Large intestine (tissue), 3 donors: ENCODE data around the gene MCC. TPM values are rescaled to one million over a fixed set of nuclear protein-coding genes. Genes with fewer than 3 reads are reported as not detected.
A peak's percentile ranks its signal among the peaks of the same experiment; 100 is the strongest.

Experiments used
- DNase-seq, 2 donors: peaks; one replicate each; pipeline versions ENCODE4 v3.0.0 to v3.0.0-alpha.2; 2013
- H3K27ac ChIP-seq: one replicate; pipeline ENCODE4 v1.5.1; 2013; ENCODE audit warnings: low read length
- H3K27me3 ChIP-seq: 2 replicates; pipeline ENCODE4 v1.6.1; 2013; ENCODE audit warnings: low read length; ENCODE audit not compliant: control insufficient read depth, insufficient read depth
- H3K36me3 ChIP-seq: 2 replicates; pipeline ENCODE4 v1.6.1; 2013; ENCODE audit warnings: low read length; ENCODE audit not compliant: control insufficient read depth, insufficient read depth
- H3K4me1 ChIP-seq: one replicate; pipeline ENCODE4 v1.6.1; 2013; ENCODE audit warnings: low read length; ENCODE audit not compliant: control insufficient read depth, insufficient read depth
- H3K4me3 ChIP-seq: one replicate; pipeline ENCODE4 v1.5.1; 2013; ENCODE audit warnings: low read length
- H3K9me3 ChIP-seq: one replicate; pipeline ENCODE4 v1.6.1; 2013; ENCODE audit warnings: mild to moderate bottlenecking, low read depth, low read length, moderate library complexity; ENCODE audit not compliant: control insufficient read depth
- WGBS: methylation state at CpG from one replicate; pipeline ENCODE4 v1.1.5; 2013; ENCODE audit warnings: low lambda C conversion rate; ENCODE audit not compliant: insufficient coverage; 5-methylcytosine and 5-hydroxymethylcytosine counted together
- polyA plus RNA-seq: library from polyadenylated mRNA; unstranded; fragments of 120-200 nt; gene quantifications from one replicate; pipeline ENCODE4 v1.2.1, GENCODE V29; 2013

MCC gene
- polyA plus RNA-seq, 1 donor = 5.2 TPM

- Histone ChIP-seq H3K9me3 (no peaks in the 10 kb centered on the region), H3K27me3 (no peaks in the 10 kb centered on the region), H3K27ac (no peak overlapping the region), H3K4me1 (no peaks in the 10 kb centered on the region), H3K4me3 (no peak overlapping the region), H3K36me3 (peaks cover 15% of the 10 kb centered on the region)
- 100% methylated on average over 1 of the region's 2 CpGs for WGBS
- DNase-seq = peak; percentile 15 to 17
Measured at GRCh38 chr5:113017881-113018635, 470.2 kb downstream of the MCC start.

GRCh38 chr5:113005454-113005853, 482.8 kb downstream of the MCC start:
- 100% methylated on average over 1 of the region's 1 CpG for WGBS
- no peaks in the 10 kb centered on the region for H3K27me3 ChIP-seq
- no peak for DNase-seq
- no peaks in the 10 kb centered on the region for H3K9me3 ChIP-seq
- no peak overlapping the region for H3K4me3 ChIP-seq
- no peaks in the 10 kb centered on the region for H3K4me1 ChIP-seq
- H3K36me3 ChIP-seq = peaks cover 57% of the 10 kb centered on the region
- no peak overlapping the region for H3K27ac ChIP-seq

GRCh38 chr5:113003763-113004162, 484.5 kb downstream of the MCC start:
- DNase-seq = no peak
- H3K27ac ChIP-seq = no peak overlapping the region
- no peaks in the 10 kb centered on the region for H3K4me1 ChIP-seq
- WGBS = 75% methylated on average over 1 of the region's 3 CpGs
- H3K27me3 ChIP-seq = no peaks in the 10 kb centered on the region
- H3K36me3 ChIP-seq = peaks cover 54% of the 10 kb centered on the region
- H3K4me3 ChIP-seq = no peak overlapping the region
- H3K9me3 ChIP-seq = no peaks in the 10 kb centered on the region

GRCh38 chr5:113002423-113002822, 485.8 kb downstream of the MCC start:
- no peak for DNase-seq
- no peaks in the 10 kb centered on the region for H3K4me1 ChIP-seq
- H3K27me3 ChIP-seq = no peaks in the 10 kb centered on the region
- H3K27ac ChIP-seq = no peak overlapping the region
- no peak overlapping the region for H3K4me3 ChIP-seq
- H3K36me3 ChIP-seq = peaks cover 49% of the 10 kb centered on the region
- no CpG with 5 or more reads among the region's 5 CpGs for WGBS
- no peaks in the 10 kb centered on the region for H3K9me3 ChIP-seq

- WGBS = no CpG with 5 or more reads among the region's 2 CpGs
- no peak for DNase-seq
- Histone ChIP-seq H3K4me3 (no peak overlapping the region), H3K27me3 (no peaks in the 10 kb centered on the region), H3K4me1 (no peaks in the 10 kb centered on the region), H3K9me3 (no peaks in the 10 kb centered on the region), H3K36me3 (peaks cover 44% of the 10 kb centered on the region), H3K27ac (no peak overlapping the region)
Measured at GRCh38 chr5:113000466-113000865, 487.8 kb downstream of the MCC start.

GRCh38 chr5:112998296-112998695, 490.0 kb downstream of the MCC start:
- no peaks in the 10 kb centered on the region for H3K27me3 ChIP-seq
- H3K4me3 ChIP-seq = no peak overlapping the region
- DNase-seq = no peak
- H3K4me1 ChIP-seq = no peaks in the 10 kb centered on the region
- no peak overlapping the region for H3K27ac ChIP-seq
- H3K9me3 ChIP-seq = no peaks in the 10 kb centered on the region
- H3K36me3 ChIP-seq = peaks cover 33% of the 10 kb centered on the region
- WGBS = no CpG with 5 or more reads among the region's 4 CpGs

- Histone ChIP-seq H3K9me3 (no peaks in the 10 kb centered on the region), H3K27ac (no peak overlapping the region), H3K4me3 (no peak overlapping the region), H3K4me1 (no peaks in the 10 kb centered on the region), H3K36me3 (peaks cover 27% of the 10 kb centered on the region), H3K27me3 (no peaks in the 10 kb centered on the region)
- 100% methylated on average over 3 of the region's 4 CpGs for WGBS
- no peak for DNase-seq
Measured at GRCh38 chr5:112996830-112997374, 491.4 kb downstream of the MCC start.

GRCh38 chr5:112995764-112996618, 492.3 kb downstream of the MCC start:
- WGBS = 12% methylated on average over 5 of the region's 7 CpGs
- H3K36me3 ChIP-seq = peaks cover 26% of the 10 kb centered on the region
- no peak overlapping the region for H3K27ac ChIP-seq
- DNase-seq = peak; percentile 39 to 43
- H3K4me1 ChIP-seq = no peaks in the 10 kb centered on the region
- no peaks in the 10 kb centered on the region for H3K9me3 ChIP-seq
- H3K27me3 ChIP-seq = no peaks in the 10 kb centered on the region
- H3K4me3 ChIP-seq = no peak overlapping the region

GRCh38 chr5:112986224-112986623, 502.0 kb downstream of the MCC start:
- Histone ChIP-seq H3K27ac (no peak overlapping the region), H3K9me3 (no peaks in the 10 kb centered on the region), H3K4me3 (no peak overlapping the region), H3K4me1 (no peaks in the 10 kb centered on the region), H3K36me3 (peaks cover 23% of the 10 kb centered on the region), H3K27me3 (no peaks in the 10 kb centered on the region)
- WGBS = 97% methylated on average over 3 of the region's 4 CpGs
- DNase-seq = no peak

GRCh38 chr5:112983363-112983762, 504.9 kb downstream of the MCC start:
- no peaks in the 10 kb centered on the region for H3K4me1 ChIP-seq
- no peak overlapping the region for H3K27ac ChIP-seq
- no peak overlapping the region for H3K4me3 ChIP-seq
- 71% methylated on average over 1 of the region's 2 CpGs for WGBS
- H3K36me3 ChIP-seq = peaks cover 17% of the 10 kb centered on the region
- no peak for DNase-seq
- H3K27me3 ChIP-seq = no peaks in the 10 kb centered on the region
- H3K9me3 ChIP-seq = no peaks in the 10 kb centered on the region
